NOMO-1 treated with DMSO at 0.1 percent for 48 hours (cell line): ENCODE data around the gene DEFB118.
"Not testable (repeated sequence)": the region's sequence is repeated elsewhere in the genome, so short reads cannot be mapped to it uniquely, and the experiment has no call there.

Experiments used
- DNase-seq: peaks from one replicate; lab custom pipeline; 2025; ENCODE audit not compliant: unreplicated experiment; lab: John Stamatoyannopoulos, UW

DEFB118 gene

GRCh38 chr20:31368301-31368700 is at the start of gene DEFB118:
Gene DEFB118, plus strand, starts transcription at chr20:31368601. Its CDS starts 50 bp downstream, at chr20:31368651.
- DNase-seq: no peak

GRCh38 chr20:31322504-31322903 is 45.9 kb upstream of the DEFB118 start:
- DNase-seq: no peak

- no peak for DNase-seq
Measured at GRCh38 chr20:31330893-31331292, 37.5 kb upstream of the DEFB118 start.

- DNase-seq: no peak
Measured at GRCh38 chr20:31341470-31341869, 26.9 kb upstream of the DEFB118 start.

- DNase-seq: no peak
Measured at GRCh38 chr20:31355981-31356380, 12.4 kb upstream of the DEFB118 start.

- DNase-seq: no peak
Measured at GRCh38 chr20:31363295-31363694, 5.1 kb upstream of the DEFB118 start.

- not testable (repeated sequence) for DNase-seq
Measured at GRCh38 chr20:31364272-31364671, 4.1 kb upstream of the DEFB118 start.

- DNase-seq: no peak
Measured at GRCh38 chr20:31374346-31374745, 5.9 kb downstream of the DEFB118 start.

GRCh38 chr20:31390490-31390889 is 22.1 kb downstream of the DEFB118 start, which contains the start of gene DEFB119:
Gene DEFB119, minus strand, starts transcription at chr20:31390590. Its CDS starts 107 bp downstream, at chr20:31390483.
- no peak for DNase-seq

- no peak for DNase-seq
Measured at GRCh38 chr20:31392836-31393235, 24.4 kb downstream of the DEFB118 start.

GRCh38 chr20:31394900-31395299 is 26.5 kb downstream of the DEFB118 start:
- DNase-seq: no peak

- no peak for DNase-seq
Measured at GRCh38 chr20:31403886-31404285, 35.5 kb downstream of the DEFB118 start.

GRCh38 chr20:31406115-31406514 is 37.7 kb downstream of the DEFB118 start, which contains the start of gene DEFB121:
Gene DEFB121, minus strand, starts transcription at chr20:31406215. Its CDS starts 63 bp downstream, at chr20:31406152.
- DNase-seq: no peak

- DNase-seq: no peak
Measured at GRCh38 chr20:31410011-31410410, 41.6 kb downstream of the DEFB118 start.

GRCh38 chr20:31414381-31414780 is 46.0 kb downstream of the DEFB118 start:
- no peak for DNase-seq

GRCh38 chr20:31415653-31416052 is 47.3 kb downstream of the DEFB118 start:
- DNase-seq: no peak

GRCh38 chr20:31418307-31418706 is 49.9 kb downstream of the DEFB118 start:
- DNase-seq: no peak
